ENCODE measurements around the gene PDSS2.

DNA sequence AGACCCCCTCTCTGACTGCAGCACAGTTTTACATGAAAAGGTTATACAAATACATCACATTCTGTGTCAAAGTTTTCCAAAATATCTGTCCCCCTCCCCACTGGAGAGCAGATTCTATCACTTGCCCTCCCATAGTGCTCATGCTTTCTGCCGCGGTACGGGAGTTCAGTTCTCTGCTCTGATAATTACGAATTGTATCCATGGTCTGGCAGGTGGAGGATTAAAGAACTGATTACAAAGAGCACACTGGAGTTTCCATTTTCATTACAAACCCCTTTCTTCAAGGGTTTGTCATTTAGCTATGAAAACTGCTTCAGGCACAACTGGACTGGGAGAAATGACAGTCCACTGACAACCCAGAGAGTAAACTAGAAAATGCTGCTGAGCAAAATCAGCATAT lies 166.0 kb downstream of the PDSS2 start:
- TF ChIP-seq, protein P1, sequence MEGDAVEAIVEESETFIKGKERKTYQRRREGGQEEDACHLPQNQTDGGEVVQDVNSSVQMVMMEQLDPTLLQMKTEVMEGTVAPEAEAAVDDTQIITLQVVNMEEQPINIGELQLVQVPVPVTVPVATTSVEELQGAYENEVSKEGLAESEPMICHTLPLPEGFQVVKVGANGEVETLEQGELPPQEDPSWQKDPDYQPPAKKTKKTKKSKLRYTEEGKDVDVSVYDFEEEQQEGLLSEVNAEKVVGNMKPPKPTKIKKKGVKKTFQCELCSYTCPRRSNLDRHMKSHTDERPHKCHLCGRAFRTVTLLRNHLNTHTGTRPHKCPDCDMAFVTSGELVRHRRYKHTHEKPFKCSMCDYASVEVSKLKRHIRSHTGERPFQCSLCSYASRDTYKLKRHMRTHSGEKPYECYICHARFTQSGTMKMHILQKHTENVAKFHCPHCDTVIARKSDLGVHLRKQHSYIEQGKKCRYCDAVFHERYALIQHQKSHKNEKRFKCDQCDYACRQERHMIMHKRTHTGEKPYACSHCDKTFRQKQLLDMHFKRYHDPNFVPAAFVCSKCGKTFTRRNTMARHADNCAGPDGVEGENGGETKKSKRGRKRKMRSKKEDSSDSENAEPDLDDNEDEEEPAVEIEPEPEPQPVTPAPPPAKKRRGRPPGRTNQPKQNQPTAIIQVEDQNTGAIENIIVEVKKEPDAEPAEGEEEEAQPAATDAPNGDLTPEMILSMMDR (IDR thresholded peaks at IDR 0.05), result no peak
- no peak for TF ChIP-seq ZFX (IDR thresholded peaks at IDR 0.05; ENCODE audit: borderline replicate concordance)

Data from 22Rv1 (cell line).